Activated naive CD4-positive, alpha-beta T cell treated with anti-CD3 and anti-CD28 coated beads, Interleukin-2, amount 50 U/mL, for 16 hours (primary cell): ENCODE data around the gene ZNF638.

Experiments used
- DNase-seq: peaks from one replicate; pipeline ENCODE4 v3.0.0-alpha.2; 2020

ZNF638 gene

DNA sequence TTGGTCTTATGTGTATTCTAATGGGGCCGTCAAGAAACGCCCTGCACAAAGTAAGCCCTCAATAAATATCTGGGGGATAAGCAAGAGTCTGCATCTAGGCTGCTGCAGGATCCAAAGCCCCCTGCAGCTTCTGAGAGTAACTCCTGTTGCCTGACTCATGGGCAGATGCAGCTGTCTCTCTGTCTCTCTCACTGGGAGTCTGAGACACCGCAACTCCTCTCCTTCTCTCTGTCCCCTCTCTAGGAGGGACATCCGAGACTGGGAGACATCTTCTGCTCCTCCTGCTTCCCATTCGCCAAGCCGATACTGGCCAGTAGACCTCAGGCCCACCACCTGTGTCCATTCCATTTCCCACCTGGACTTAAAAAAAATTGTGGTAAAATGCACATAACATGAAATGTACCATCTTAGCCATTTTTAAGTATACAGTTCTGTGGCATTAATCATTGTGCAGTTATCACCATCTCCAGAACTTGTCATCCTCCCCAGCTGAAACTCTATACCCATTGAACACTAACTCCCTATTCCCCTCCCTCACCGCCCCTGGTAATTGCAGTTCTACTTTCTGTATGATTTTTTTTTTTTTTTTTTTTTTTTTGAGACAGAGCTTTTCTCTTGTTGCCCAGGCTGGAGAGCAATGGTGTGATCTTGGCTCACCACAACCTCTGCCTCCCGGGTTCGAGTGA lies 141.9 kb downstream of the ZNF638 start:
- DNase-seq, result no peak

GRCh38 chr2:71474116-71474743 lies 142.6 kb downstream of the ZNF638 start:
- no peak for DNase-seq

DNA sequence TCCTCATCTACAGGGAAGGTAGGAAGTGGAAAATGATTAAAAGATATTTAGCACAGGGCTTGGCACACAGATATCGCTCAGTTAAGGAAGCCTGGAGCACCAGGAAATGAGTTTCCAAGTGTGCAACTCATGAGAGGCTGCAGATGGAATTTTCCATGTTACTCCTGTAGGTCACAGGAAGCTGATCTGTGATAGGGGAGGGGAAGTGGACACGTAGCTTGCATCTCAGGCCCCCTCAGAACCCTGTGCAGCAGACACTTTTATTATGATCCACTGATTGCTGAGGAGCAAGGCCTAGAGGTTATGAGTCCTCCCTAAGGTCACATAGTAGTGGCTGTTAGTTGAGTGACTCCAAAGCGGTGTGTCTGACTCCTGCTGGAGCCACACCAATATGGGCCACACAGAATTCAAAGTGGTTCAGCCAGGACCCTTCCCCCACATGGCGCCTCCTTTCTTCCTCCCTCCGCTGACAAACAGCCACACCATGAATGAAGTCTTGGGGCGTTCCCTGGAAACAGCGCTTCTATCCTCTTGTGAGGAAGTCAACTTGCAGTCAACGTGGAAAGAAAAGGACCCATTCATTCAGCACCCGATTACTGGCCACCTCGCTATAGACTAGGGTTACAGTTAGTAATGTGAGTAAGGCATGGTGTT lies 143.3 kb downstream of the ZNF638 start:
- DNase-seq, result no peak

GRCh38 chr2:71476495-71476894 lies 144.9 kb downstream of the ZNF638 start:
- DNase-seq, result no peak

GRCh38 chr2:71477231-71477691 lies 145.7 kb downstream of the ZNF638 start:
- DNase-seq, result no peak

GRCh38 chr2:71478806-71479205 lies 147.2 kb downstream of the ZNF638 start:
- DNase-seq, result no peak

GRCh38 chr2:71479261-71479660 lies 147.7 kb downstream of the ZNF638 start:
- no peak for DNase-seq

DNA sequence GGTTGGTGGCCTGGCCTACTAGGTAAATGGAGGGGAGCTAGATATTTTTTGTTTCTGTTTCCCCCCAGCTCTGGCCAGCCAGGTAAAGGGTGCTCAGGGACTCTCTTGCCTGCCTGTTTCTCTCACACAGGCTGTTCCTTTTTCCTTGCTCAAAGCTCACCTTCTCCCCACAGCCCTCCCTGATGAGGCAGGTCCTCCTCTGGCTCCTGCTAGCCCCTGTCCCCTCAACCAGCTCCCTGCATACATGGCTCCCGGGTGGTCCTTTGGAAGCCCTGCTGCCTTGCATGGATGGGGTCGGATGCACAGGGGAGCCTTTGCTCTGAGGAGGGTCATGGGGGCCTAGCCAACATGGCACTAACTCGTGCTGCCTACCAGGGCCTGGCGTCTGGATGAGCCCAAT lies 149.5 kb downstream of the ZNF638 start:
- DNase-seq, result no peak

DNA sequence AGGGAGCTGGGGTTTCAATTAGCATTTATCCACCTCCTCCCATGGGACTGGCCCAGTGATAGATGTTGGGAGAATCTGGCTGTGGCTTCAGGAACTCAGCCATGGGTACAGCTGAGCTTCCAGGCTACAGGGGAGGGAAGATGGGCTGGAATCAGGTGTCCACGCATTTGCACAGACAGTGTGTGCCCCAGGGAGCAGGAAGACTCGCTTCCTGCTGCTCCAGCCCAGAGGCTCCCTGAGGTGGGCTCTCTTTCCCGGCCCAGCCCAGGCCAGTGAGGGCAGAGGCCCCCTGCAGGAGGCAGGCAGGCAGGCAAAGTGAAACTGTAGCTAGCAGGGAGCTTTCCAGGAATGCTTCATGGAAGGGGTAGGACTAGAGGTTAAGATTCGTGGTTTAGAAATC lies 150.5 kb downstream of the ZNF638 start:
- no peak for DNase-seq

GRCh38 chr2:71483246-71483645 lies 151.7 kb downstream of the ZNF638 start:
- DNase-seq, result no peak

DNA sequence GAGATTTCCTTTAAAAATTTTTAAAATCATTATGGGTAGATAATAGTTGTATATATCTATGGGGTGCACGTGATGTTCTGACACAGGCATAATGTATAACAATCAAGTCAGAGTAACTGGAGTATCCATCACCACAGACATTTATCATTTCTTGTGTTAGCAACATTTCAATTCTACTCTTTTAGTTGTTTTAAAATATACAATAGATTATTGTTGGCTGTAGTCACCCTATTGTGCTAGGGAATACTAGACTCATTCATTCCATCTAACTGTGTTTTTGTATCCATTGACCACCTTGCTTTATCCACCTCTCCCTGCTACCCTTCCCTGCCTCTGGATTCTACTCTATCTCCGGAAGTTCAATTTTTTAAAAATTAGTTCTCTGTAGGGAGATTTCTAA lies 152.8 kb downstream of the ZNF638 start:
- DNase-seq, result no peak
